K562 (cell line): ENCODE measurements around the gene SLCO2A1. TPM values are rescaled to one million over a fixed set of nuclear protein-coding genes. Genes with fewer than 3 reads are reported as not detected.

Source experiments
- ATAC-seq: fragments of 200-7000 bp; cut with Tn5 transposase; 3 replicates; pipeline ENCODE4 v1.9.1; 2020; ENCODE audit warnings: moderate library complexity
- BruUV-seq: library from RNA; stranded (reverse); fragments of 400-500 nt; replicated peaks from 2 replicates; lab custom pipeline; 2021; lab: Mats Ljungman, UMichigan
- CTCF ChIA-PET: fragments of 300-600 bp; formaldehyde crosslinking; extraction: SDS; loops from one replicate; lab custom pipeline; 2021; ENCODE audit warnings: low intra/inter-chr PET ratio; lab: Yijun Ruan, JAX
- POLR2A ChIA-PET: fragments of 300-600, 350-650 bp; sonication (Branson Sonifier 250); formaldehyde crosslinking; extraction: SDS; loops from one replicate; lab custom pipeline; 2021; ENCODE audit warnings: antibody characterized with exemption, inconsistent platforms; lab: Yijun Ruan, JAX
- DNase-seq, 4 experiments: peaks; one replicate each; pipeline versions ENCODE4 v3.0.0 to v3.0.0-alpha.2; 2011 to 2018; ENCODE audit warnings: low spot score in 3 of 4, mixed read lengths in 3 of 4; ENCODE audit errors: extremely low read depth in 1 of 4
- FAIRE-seq: peaks from 2 replicates; lab custom pipeline; 2011; peaks lifted over from hg19 to GRCh38; lab: Jason Lieb, UNC
- H2AFZ ChIP-seq: 2 replicates; pipeline ENCODE4 v1.6.0; 2011; ENCODE audit warnings: low read depth, low read length, control low read depth, inconsistent platforms
- H3K27ac ChIP-seq: fragments of 200-600 bp; 3 replicates; pipeline ENCODE4 v1.8.0; 2011; ENCODE audit warnings: low read depth, mild to moderate bottlenecking, control low read depth, inconsistent platforms, low read length, moderate library complexity, mixed read lengths; ENCODE audit errors: extremely low read depth
- H3K27me3 ChIP-seq, 2 experiments: fragments of 300-600 bp in 1 of 2; 2 replicates in 1 of 2; 3 replicates in 1 of 2; pipeline versions ENCODE4 v1.6.0 to v1.8.0; 2011; ENCODE audit warnings: inconsistent platforms in 2 of 2, low read length in 2 of 2, mild to moderate bottlenecking in 1 of 2, mixed read lengths in 1 of 2, moderate library complexity in 1 of 2; ENCODE audit not compliant: control insufficient read depth in 2 of 2, insufficient read depth in 2 of 2
- H3K36me3 ChIP-seq: fragments of 300-600 bp; 3 replicates; pipeline ENCODE4 v1.8.0; 2011; ENCODE audit warnings: mild to moderate bottlenecking, low read length, inconsistent platforms; ENCODE audit not compliant: control insufficient read depth, insufficient read depth
- H3K4me1 ChIP-seq, 2 experiments: fragments of 200-600 bp in 1 of 2; replicated peaks in 1 of 2; 2 replicates in 1 of 2; 3 replicates in 1 of 2; pipeline versions ENCODE4 v1.5.1 to v1.8.0; 2011; ENCODE audit warnings: inconsistent platforms in 2 of 2, low read length in 2 of 2, mild to moderate bottlenecking in 1 of 2, mixed read lengths in 1 of 2, moderate library complexity in 1 of 2; ENCODE audit not compliant: control insufficient read depth in 2 of 2, insufficient read depth in 2 of 2
- H3K4me2 ChIP-seq: 2 replicates; pipeline ENCODE4 v1.6.1; 2011; ENCODE audit warnings: low read length, control low read depth, inconsistent platforms, mixed read lengths; ENCODE audit not compliant: insufficient read depth
- H3K4me3 ChIP-seq: fragments of 200-600 bp; sonication (generic), shearing (Covaris generic); 2 replicates; pipeline ENCODE4 v1.5.1; 2016; ENCODE audit warnings: control low read depth, inconsistent platforms
- H3K79me2 ChIP-seq: fragments of 200-600 bp; 3 replicates; pipeline ENCODE4 v1.8.0; 2011; ENCODE audit warnings: low read length, inconsistent platforms; ENCODE audit not compliant: control insufficient read depth, insufficient read depth
- H3K9ac ChIP-seq, 2 experiments: 2 replicates each; pipeline versions ENCODE4 v1.6.0 to v1.6.1; 2011; ENCODE audit warnings: low read depth in 2 of 2, low read length in 2 of 2, control low read depth in 1 of 2, inconsistent platforms in 1 of 2, mild to moderate bottlenecking in 1 of 2, mixed read lengths in 1 of 2; ENCODE audit not compliant: insufficient read depth in 1 of 2
- H3K9me1 ChIP-seq: one replicate; pipeline ENCODE4 v1.6.0; 2011; ENCODE audit warnings: inconsistent platforms, mild to moderate bottlenecking, low read length, moderate library complexity; ENCODE audit not compliant: control insufficient read depth, insufficient read depth
- H3K9me3 ChIP-seq: replicated peaks from 2 replicates; pipeline ENCODE4 v1.5.1; 2011; ENCODE audit warnings: low read depth, low read length, inconsistent platforms; ENCODE audit not compliant: control insufficient read depth, insufficient read depth
- H4K20me1 ChIP-seq: replicated peaks from 2 replicates; pipeline ENCODE4 v1.6.1; 2011; ENCODE audit warnings: low read length, inconsistent platforms, mixed read lengths; ENCODE audit not compliant: control insufficient read depth, insufficient read depth
- NFATC3 ChIP-seq: fragments of 450-650 bp; IDR thresholded peaks from 2 replicates; pipeline ENCODE4 v1.6.1; 2017; ENCODE audit warnings: mild to moderate bottlenecking
- NFIC ChIP-seq: fragments of 450-650 bp; IDR thresholded peaks from 2 replicates; pipeline ENCODE4 v1.6.1; 2017; ENCODE audit warnings: mild to moderate bottlenecking, inconsistent platforms
- NR2F6 ChIP-seq: fragments of 450-650 bp; formaldehyde crosslinking; IDR thresholded peaks from 2 replicates; pipeline ENCODE4 v1.4.0; 2020; ENCODE audit warnings: mild to moderate bottlenecking
- POU5F1 ChIP-seq: fragments of 150-350 bp; IDR thresholded peaks from 2 replicates; pipeline ENCODE4 v1.6.1; 2014; ENCODE audit warnings: borderline replicate concordance, low read length, low read depth, mild to moderate bottlenecking; ENCODE audit not compliant: partially characterized antibody
- RBM34 ChIP-seq: fragments of 200-400 bp; formaldehyde crosslinking; IDR thresholded peaks from 2 replicates; pipeline ENCODE4 v1.6.1; 2018; ENCODE audit warnings: low read length, borderline replicate concordance; ENCODE audit not compliant: insufficient read depth
- TAF15 ChIP-seq: fragments of 200-400 bp; formaldehyde crosslinking; IDR thresholded peaks from 2 replicates; pipeline ENCODE4 v1.6.1; 2017; ENCODE audit warnings: mild to moderate bottlenecking, low read depth, low read length, moderate library complexity
- TFAM ChIP-seq: fragments of 250-450 bp; sonication (Bioruptor Pico); conservative IDR thresholded peaks from 2 replicates; pipeline ENCODE4 v1.5.0; 2021; ENCODE audit warnings: mild to moderate bottlenecking, moderate library complexity
- WGBS: fragments of 100-300 bp; shearing (Covaris generic); methylation state at CpG from one replicate; pipeline ENCODE4 v1.1.6; 2016; ENCODE audit warnings: low coverage, mixed read lengths; ENCODE audit not compliant: insufficient coverage; ENCODE audit errors: missing lambda C conversion rate; 5-methylcytosine and 5-hydroxymethylcytosine counted together
- in situ Hi-C: fragments of 300-500 bp; cut with MboI; formaldehyde crosslinking; loops from 4 replicates; pipeline ENCODE4 v1.15.0; 2018; ENCODE audit warnings: inconsistent platforms, mixed read lengths
- intact Hi-C: fragments of 100-400 bp; cut with micrococcal nuclease; formaldehyde crosslinking; loops from 2 replicates; pipeline ENCODE4 v1.14.2; 2022
- polyA plus RNA-seq, 8 experiments: library from polyadenylated mRNA; depleted of rRNA in 4 of 8; stranded (reverse) in 5 of 8; unstranded in 3 of 8; fragments of >200 nt; fragmentation: Nextera tagmentation in 2 of 8; fragmentation: Illumina TruSeq in 1 of 8; extraction: Ambion mirVana in 2 of 8; extraction: Trizol in 1 of 8; gene quantifications; 2 replicates each; pipeline versions ENCODE4 v1.2.1 to v1.2.3, GENCODE V29; 2011 to 2014; ENCODE audit warnings: inconsistent platforms in 1 of 8, missing spikeins in 1 of 8
- total RNA-seq, 7 experiments: library from RNA; depleted of rRNA in 6 of 7; stranded (reverse); fragments of >200 nt in 6 of 7; fragmentation: Illumina TruSeq in 2 of 7; extraction: Trizol in 2 of 7; gene quantifications; 2 replicates each; pipeline versions ENCODE4 v1.2.1 to v1.2.3, GENCODE V29; 2011 to 2021; ENCODE audit warnings: low replicate concordance in 1 of 7
- TF ChIP-seq, protein P1 (sequence below): fragments of 450-650 bp; IDR thresholded peaks from 2 replicates; pipeline ENCODE4 v1.6.1; 2014; ENCODE audit warnings: low read depth, mild to moderate bottlenecking, moderate library complexity, borderline replicate concordance

SLCO2A1 gene
- total and polyA plus RNA-seq, 9 of the 15 experiments (the other 6 are each of a cell fraction or from before 2014, with no cell fraction given): 0.16 to 1.0 TPM; not detected in 7

DNA sequence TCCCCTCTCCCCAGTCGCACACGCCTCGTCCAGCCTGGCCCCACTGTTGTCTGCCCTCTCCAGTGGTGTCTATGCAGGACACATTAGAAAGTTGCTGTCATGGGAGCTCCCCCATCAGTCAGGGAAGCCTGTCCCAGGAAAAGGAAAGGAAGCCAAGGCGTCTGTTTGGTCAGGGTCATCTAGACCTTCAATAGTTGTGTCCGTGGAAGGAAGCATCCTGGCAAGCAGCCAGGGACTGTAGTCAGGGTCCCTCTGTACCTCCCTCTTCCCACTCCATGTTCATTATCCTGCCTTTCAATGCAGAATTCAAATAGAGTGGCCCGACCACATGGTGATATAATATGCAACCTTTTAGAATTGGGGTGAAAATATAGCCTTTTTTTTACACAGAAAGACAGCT, 73.4 kb downstream of the SLCO2A1 start:
- FAIRE-seq: no peak
- POLR2A ChIA-PET: no interaction called here
- 0% methylated on average over 2 of the region's 6 CpGs for WGBS
- H3K27ac ChIP-seq: no peak overlapping the region
- H2AFZ ChIP-seq: no peak overlapping the region
- no peak overlapping the region for H3K9ac ChIP-seq
- H3K4me1 ChIP-seq: no peaks in the 10 kb centered on the region; a peak in 1 of 5 replicates
- no peak for ATAC-seq
- no peaks in the 10 kb centered on the region; the same call in 1 of the 2 replicates for H3K9me3 ChIP-seq
- TF ChIP-seq NFIC (peak; percentile 51), TFAM (CRISPR knock-in tag) (no peak)
- TF ChIP-seq, all 486 proteins: peak for 1
- intact Hi-C loops (no loop called here), in situ Hi-C loops (no loop called here)
- BruUV-seq: no TSS peak
- H4K20me1 ChIP-seq: no peaks in the 10 kb centered on the region; the same call in 1 of the 2 replicates
- no peak for DNase-seq
- H3K79me2 ChIP-seq: no peaks in the 10 kb centered on the region
- CTCF ChIA-PET: no interaction called here
- H3K27me3 ChIP-seq: peaks cover 0 to 36% of the 10 kb centered on the region in 2 experiments; a peak in 3 of 5 replicates
- H3K4me3 ChIP-seq: no peak overlapping the region
- H3K9me1 ChIP-seq: no peaks in the 10 kb centered on the region
- no peak overlapping the region for H3K4me2 ChIP-seq
- H3K36me3 ChIP-seq: no peaks in the 10 kb centered on the region

DNA sequence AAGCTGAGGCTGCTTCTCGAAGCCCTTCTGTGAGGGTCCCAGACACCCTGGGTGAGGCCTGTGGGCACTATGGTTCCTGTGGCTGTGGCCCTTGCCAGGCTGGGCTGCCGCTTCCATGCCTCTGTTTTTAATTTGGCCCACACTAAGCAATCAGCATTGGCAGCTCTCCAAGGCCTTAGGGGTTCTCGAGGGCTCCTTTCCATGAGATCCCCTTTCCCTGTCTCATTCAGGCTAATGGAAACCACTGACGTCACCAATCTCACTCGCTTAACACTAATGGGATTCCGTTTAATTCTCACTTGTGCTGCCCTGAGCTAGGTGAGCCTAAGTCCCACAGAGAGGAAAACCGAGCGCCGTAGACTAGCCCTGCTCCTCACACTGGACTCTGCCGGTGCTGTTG, 73.8 kb downstream of the SLCO2A1 start:
- Histone ChIP-seq H3K4me2 (no peak overlapping the region), H3K9me1 (no peaks in the 10 kb centered on the region), H3K27me3 (peaks cover 0 to 35% of the 10 kb centered on the region in 2 experiments; a peak in 3 of 5 replicates), H3K4me3 (no peak overlapping the region), H3K79me2 (no peaks in the 10 kb centered on the region), H3K36me3 (no peaks in the 10 kb centered on the region), H3K9me3 (no peaks in the 10 kb centered on the region; the same call in 1 of the 2 replicates), H3K9ac (no peak overlapping the region), H3K4me1 (no peaks in the 10 kb centered on the region; a peak in 1 of 5 replicates), H2AFZ (no peak overlapping the region), H3K27ac (no peak overlapping the region)
- POLR2A ChIA-PET: interaction anchor here (0.7 to 1.2 kb wide), 4 partner anchors 11 to 99 kb away, joined by 3 to 5 read pairs (median 3); no protein-coding TSS in a partner anchor
- intact Hi-C loops: no loop called here
- in situ Hi-C loops: no loop called here
- no TSS peak for BruUV-seq
- WGBS: 3% methylated on average over 6 of the region's 10 CpGs
- CTCF ChIA-PET: no interaction called here
- ATAC-seq: no peak
- TF ChIP-seq RBM34: no peak
- TF ChIP-seq TAF15: no peak
- no peak for TF ChIP-seq POU5F1
- no peak for TF ChIP-seq NR2F6 (CRISPR knock-in tag)
- TF ChIP-seq, protein P1, sequence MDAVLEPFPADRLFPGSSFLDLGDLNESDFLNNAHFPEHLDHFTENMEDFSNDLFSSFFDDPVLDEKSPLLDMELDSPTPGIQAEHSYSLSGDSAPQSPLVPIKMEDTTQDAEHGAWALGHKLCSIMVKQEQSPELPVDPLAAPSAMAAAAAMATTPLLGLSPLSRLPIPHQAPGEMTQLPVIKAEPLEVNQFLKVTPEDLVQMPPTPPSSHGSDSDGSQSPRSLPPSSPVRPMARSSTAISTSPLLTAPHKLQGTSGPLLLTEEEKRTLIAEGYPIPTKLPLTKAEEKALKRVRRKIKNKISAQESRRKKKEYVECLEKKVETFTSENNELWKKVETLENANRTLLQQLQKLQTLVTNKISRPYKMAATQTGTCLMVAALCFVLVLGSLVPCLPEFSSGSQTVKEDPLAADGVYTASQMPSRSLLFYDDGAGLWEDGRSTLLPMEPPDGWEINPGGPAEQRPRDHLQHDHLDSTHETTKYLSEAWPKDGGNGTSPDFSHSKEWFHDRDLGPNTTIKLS: no peak
- no peak for TF ChIP-seq NFATC3
- TF ChIP-seq, all 486 proteins: peak for 0
- no peaks in the 10 kb centered on the region; the same call in 1 of the 2 replicates for H4K20me1 ChIP-seq
- DNase-seq (no peak), FAIRE-seq (no peak)
